HepG2 (cell line): ENCODE results near the gene GSTP1. TPM values are rescaled to one million over a fixed set of nuclear protein-coding genes. Genes with fewer than 3 reads are reported as not detected.

Experiments used
- ATAC-seq: fragments of 200-7000 bp; cut with Tn5 transposase; 3 replicates; pipeline ENCODE4 v1.9.1; 2020; ENCODE audit warnings: mild to moderate bottlenecking, moderate library complexity
- BruUV-seq: library from RNA; stranded (reverse); fragments of 400-500 nt; replicated peaks from 2 replicates; lab custom pipeline; 2021; lab: Mats Ljungman, UMichigan
- CTCF ChIA-PET: fragments of 300-600 bp; formaldehyde crosslinking; extraction: SDS; loops from one replicate; lab custom pipeline; 2021; ENCODE audit warnings: low total read pairs, inconsistent platforms, low intra/inter-chr PET ratio; lab: Yijun Ruan, JAX
- POLR2A ChIA-PET: fragments of 350-600 bp; sonication (Branson Sonifier 250); formaldehyde crosslinking; loops from one replicate; lab custom pipeline; 2020; ENCODE audit warnings: antibody characterized with exemption, inconsistent platforms; lab: Yijun Ruan, JAX
- DNase-seq: peaks from one replicate; pipeline ENCODE4 v3.0.0-alpha.2; 2015; ENCODE audit warnings: low spot score
- FAIRE-seq: peaks from 3 replicates; lab custom pipeline; 2011; peaks lifted over from hg19 to GRCh38; lab: Jason Lieb, UNC
- H2AFZ ChIP-seq: one replicate; pipeline ENCODE4 v1.6.1; 2011; ENCODE audit warnings: low read length, inconsistent platforms
- H3K27ac ChIP-seq: fragments of 300-600 bp; 3 replicates; pipeline ENCODE4 v1.8.0; 2011; ENCODE audit warnings: mixed run types, mild to moderate bottlenecking, mixed read lengths, low read length, inconsistent platforms; ENCODE audit not compliant: insufficient read depth; ENCODE audit errors: extremely low read length
- H3K27me3 ChIP-seq, 2 experiments: fragments of 200-600 bp in 1 of 2; 2 replicates in 1 of 2; 3 replicates in 1 of 2; pipeline versions ENCODE4 v1.6.0 to v1.8.0; 2011; ENCODE audit warnings: low read length in 2 of 2, mild to moderate bottlenecking in 2 of 2, moderate library complexity in 2 of 2, inconsistent platforms in 1 of 2; ENCODE audit not compliant: insufficient read depth in 2 of 2, control insufficient read depth in 1 of 2
- H3K36me3 ChIP-seq, 2 experiments: fragments of 200-600 bp in 1 of 2; replicated peaks in 1 of 2; 2 replicates in 1 of 2; 3 replicates in 1 of 2; pipeline versions ENCODE4 v1.5.1 to v1.8.0; 2011; ENCODE audit warnings: low read length in 2 of 2, inconsistent platforms in 1 of 2; ENCODE audit not compliant: insufficient read depth in 2 of 2, control insufficient read depth in 1 of 2
- H3K4me1 ChIP-seq: 2 replicates; pipeline ENCODE4 v1.5.1; 2012; ENCODE audit warnings: low read length, inconsistent platforms; ENCODE audit not compliant: insufficient read depth
- H3K4me2 ChIP-seq: 2 replicates; pipeline ENCODE4 v1.6.0; 2011; ENCODE audit warnings: low read depth, low read length, inconsistent platforms
- H3K4me3 ChIP-seq, 3 experiments: fragments of 200-600 bp in 1 of 3; sonication (generic), shearing (Covaris generic) in 1 of 3; replicated peaks in 1 of 3; 2 replicates each; pipeline ENCODE4 v1.5.1; 2011 to 2016; ENCODE audit warnings: low read length in 3 of 3, inconsistent platforms in 2 of 3, low read depth in 2 of 3, mild to moderate bottlenecking in 2 of 3, control low read depth in 1 of 3, mixed read lengths in 1 of 3; ENCODE audit not compliant: insufficient read depth in 1 of 3
- H3K79me2 ChIP-seq: one replicate; pipeline ENCODE4 v1.6.1; 2011; ENCODE audit warnings: low read length, inconsistent platforms; ENCODE audit not compliant: insufficient read depth
- H3K9ac ChIP-seq: 2 replicates; pipeline ENCODE4 v1.6.0; 2011; ENCODE audit warnings: mild to moderate bottlenecking, low read depth, low read length, inconsistent platforms; ENCODE audit not compliant: insufficient read depth
- H3K9me3 ChIP-seq: 2 replicates; pipeline ENCODE4 v1.5.1; 2012; ENCODE audit warnings: mild to moderate bottlenecking, low read length
- H4K20me1 ChIP-seq: 2 replicates; pipeline ENCODE4 v1.6.0; 2011; ENCODE audit warnings: inconsistent platforms, mild to moderate bottlenecking, low read length, moderate library complexity; ENCODE audit not compliant: insufficient read depth
- HMG20B ChIP-seq: conservative IDR thresholded peaks from 2 replicates; pipeline ENCODE4 v1.6.1; 2016; ENCODE audit warnings: missing genetic modification reagents, missing compliant biosample characterization
- MED8 ChIP-seq: sonication (generic); formaldehyde crosslinking; IDR thresholded peaks from 2 replicates; pipeline ENCODE4 v1.8.1; 2023; ENCODE audit warnings: mild to moderate bottlenecking, missing genetic modification reagents; ENCODE audit not compliant: insufficient replicate concordance
- SMARCE1 ChIP-seq: fragments of 450-650 bp; IDR thresholded peaks from 2 replicates; pipeline ENCODE4 v1.6.1; 2017; ENCODE audit warnings: borderline replicate concordance
- ZNF513 ChIP-seq: sonication (generic); formaldehyde crosslinking; conservative IDR thresholded peaks from 2 replicates; pipeline ENCODE4 v1.5.0; 2020; ENCODE audit warnings: missing genetic modification reagents
- ZNF761 ChIP-seq: sonication (generic); formaldehyde crosslinking; conservative IDR thresholded peaks from 2 replicates; pipeline ENCODE4 v1.4.0; 2020; ENCODE audit warnings: mild to moderate bottlenecking, missing genetic modification reagents
- whole genome bisulfite sequencing: methylation state at CpG from one replicate; pipeline ENCODE4 v1.1.6; 2017; ENCODE audit warnings: low lambda C conversion rate; 5-methylcytosine and 5-hydroxymethylcytosine counted together
- in situ Hi-C: cut with HindIII; loops from 2 replicates; pipeline ENCODE4 v1.10.0; 2017; ENCODE audit warnings: low pct_unique_long_range_greater_than_20kb; ENCODE audit not compliant: extremely low pct_ligation_motif_present
- intact Hi-C: fragments of 100-400 bp; cut with micrococcal nuclease; formaldehyde crosslinking; loops from one replicate; pipeline ENCODE4 v1.10.0; 2022; ENCODE audit not compliant: unreplicated experiment
- polyA plus RNA-seq, 8 experiments: library from polyadenylated mRNA; depleted of rRNA in 3 of 8; stranded (reverse) in 7 of 8; unstranded in 1 of 8; fragments of >200 nt; fragmentation: Illumina TruSeq in 4 of 8; extraction: Trizol in 4 of 8; gene quantifications; 2 replicates each; pipeline versions ENCODE4 v1.2.1 to v1.2.3, GENCODE V29; 2011 to 2016; ENCODE audit warnings: low read depth in 4 of 8, missing spikeins in 1 of 8, mixed read lengths in 1 of 8; ENCODE audit not compliant: insufficient read depth in 1 of 8
- total RNA-seq, 5 experiments: library from RNA; depleted of rRNA; stranded (reverse); fragments of >200 nt; fragmentation: Illumina TruSeq; extraction: Trizol; gene quantifications; 2 replicates each; pipeline ENCODE4 v1.2.3, GENCODE V29; 2016; ENCODE audit warnings: low read depth in 1 of 5
- TF ChIP-seq, protein P1 (sequence below): sonication (generic); formaldehyde crosslinking; IDR thresholded peaks from 2 replicates; pipeline ENCODE4 v1.9.0; 2022; ENCODE audit warnings: missing genetic modification reagents, mild to moderate bottlenecking, borderline replicate concordance
- TF ChIP-seq, protein P2 (sequence below): sonication (generic); formaldehyde crosslinking; IDR thresholded peaks from 2 replicates; pipeline ENCODE4 v1.4.0; 2020; ENCODE audit warnings: mild to moderate bottlenecking, missing genetic modification reagents
- TF ChIP-seq, protein P3 (sequence below), 2 experiments: fragments of 450-650 bp in 1 of 2; sonication (generic) in 1 of 2; formaldehyde crosslinking in 1 of 2; IDR thresholded peaks; 2 replicates each; pipeline versions ENCODE4 v1.6.1 to v1.8.0; 2016 to 2022; ENCODE audit warnings: antibody characterized with exemption in 1 of 2, mild to moderate bottlenecking in 1 of 2, missing genetic modification reagents in 1 of 2

GSTP1 gene
- total and polyA plus RNA-seq, 2 of the 13 experiments (the other 11 are each of a cell fraction or from before 2014, with no cell fraction given): not detected

GRCh38 chr11:67634366-67635230, 51.0 kb downstream of the GSTP1 start:
- WGBS: 29% methylated on average over 3 of the region's 20 CpGs
- H3K9me3 ChIP-seq: no peaks in the 10 kb centered on the region
- H3K79me2 ChIP-seq: no peaks in the 10 kb centered on the region
- intact Hi-C loops: no loop called here
- no peak overlapping the region for H2AFZ ChIP-seq
- in situ Hi-C loops: no loop called here
- H4K20me1 ChIP-seq: no peaks in the 10 kb centered on the region
- BruUV-seq: no TSS peak
- peaks cover 0 to 8% of the 10 kb centered on the region in 2 experiments; a peak in 4 of 5 replicates for H3K27me3 ChIP-seq
- no peak for ATAC-seq
- H3K36me3 ChIP-seq: no peaks in the 10 kb centered on the region
- CTCF ChIA-PET: interaction anchor here (1.5 kb wide), 1 partner anchor 25 kb away, joined by 4 read pairs; no protein-coding TSS in a partner anchor
- no peak overlapping the region for H3K27ac ChIP-seq
- no peak for FAIRE-seq
- H3K4me2 ChIP-seq: peak overlapping the region; percentile 36
- no peak overlapping the region for H3K9ac ChIP-seq
- no peak overlapping the region for H3K4me3 ChIP-seq
- POLR2A ChIA-PET: no interaction called here
- H3K4me1 ChIP-seq: peaks cover 49% of the 10 kb centered on the region
- DNase-seq: no peak
- TF ChIP-seq HMG20B (CRISPR knock-in tag): no peak
- TF ChIP-seq SMARCE1: no peak
- TF ChIP-seq MED8: peak; percentile 37
- TF ChIP-seq ZNF513 (CRISPR knock-in tag): no peak
- TF ChIP-seq, protein P1, sequence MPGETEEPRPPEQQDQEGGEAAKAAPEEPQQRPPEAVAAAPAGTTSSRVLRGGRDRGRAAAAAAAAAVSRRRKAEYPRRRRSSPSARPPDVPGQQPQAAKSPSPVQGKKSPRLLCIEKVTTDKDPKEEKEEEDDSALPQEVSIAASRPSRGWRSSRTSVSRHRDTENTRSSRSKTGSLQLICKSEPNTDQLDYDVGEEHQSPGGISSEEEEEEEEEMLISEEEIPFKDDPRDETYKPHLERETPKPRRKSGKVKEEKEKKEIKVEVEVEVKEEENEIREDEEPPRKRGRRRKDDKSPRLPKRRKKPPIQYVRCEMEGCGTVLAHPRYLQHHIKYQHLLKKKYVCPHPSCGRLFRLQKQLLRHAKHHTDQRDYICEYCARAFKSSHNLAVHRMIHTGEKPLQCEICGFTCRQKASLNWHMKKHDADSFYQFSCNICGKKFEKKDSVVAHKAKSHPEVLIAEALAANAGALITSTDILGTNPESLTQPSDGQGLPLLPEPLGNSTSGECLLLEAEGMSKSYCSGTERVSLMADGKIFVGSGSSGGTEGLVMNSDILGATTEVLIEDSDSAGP (CRISPR knock-in tag): 0 out of 2 replicates have a peak, but pooled peaks have one; percentile 5
- TF ChIP-seq, protein P2, sequence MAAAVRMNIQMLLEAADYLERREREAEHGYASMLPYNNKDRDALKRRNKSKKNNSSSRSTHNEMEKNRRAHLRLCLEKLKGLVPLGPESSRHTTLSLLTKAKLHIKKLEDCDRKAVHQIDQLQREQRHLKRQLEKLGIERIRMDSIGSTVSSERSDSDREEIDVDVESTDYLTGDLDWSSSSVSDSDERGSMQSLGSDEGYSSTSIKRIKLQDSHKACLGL (CRISPR knock-in tag): 0 out of 2 replicates have a peak, but pooled peaks have one; percentile 32
- TF ChIP-seq ZNF761 (CRISPR knock-in tag): no peak
- TF ChIP-seq, protein P3, sequence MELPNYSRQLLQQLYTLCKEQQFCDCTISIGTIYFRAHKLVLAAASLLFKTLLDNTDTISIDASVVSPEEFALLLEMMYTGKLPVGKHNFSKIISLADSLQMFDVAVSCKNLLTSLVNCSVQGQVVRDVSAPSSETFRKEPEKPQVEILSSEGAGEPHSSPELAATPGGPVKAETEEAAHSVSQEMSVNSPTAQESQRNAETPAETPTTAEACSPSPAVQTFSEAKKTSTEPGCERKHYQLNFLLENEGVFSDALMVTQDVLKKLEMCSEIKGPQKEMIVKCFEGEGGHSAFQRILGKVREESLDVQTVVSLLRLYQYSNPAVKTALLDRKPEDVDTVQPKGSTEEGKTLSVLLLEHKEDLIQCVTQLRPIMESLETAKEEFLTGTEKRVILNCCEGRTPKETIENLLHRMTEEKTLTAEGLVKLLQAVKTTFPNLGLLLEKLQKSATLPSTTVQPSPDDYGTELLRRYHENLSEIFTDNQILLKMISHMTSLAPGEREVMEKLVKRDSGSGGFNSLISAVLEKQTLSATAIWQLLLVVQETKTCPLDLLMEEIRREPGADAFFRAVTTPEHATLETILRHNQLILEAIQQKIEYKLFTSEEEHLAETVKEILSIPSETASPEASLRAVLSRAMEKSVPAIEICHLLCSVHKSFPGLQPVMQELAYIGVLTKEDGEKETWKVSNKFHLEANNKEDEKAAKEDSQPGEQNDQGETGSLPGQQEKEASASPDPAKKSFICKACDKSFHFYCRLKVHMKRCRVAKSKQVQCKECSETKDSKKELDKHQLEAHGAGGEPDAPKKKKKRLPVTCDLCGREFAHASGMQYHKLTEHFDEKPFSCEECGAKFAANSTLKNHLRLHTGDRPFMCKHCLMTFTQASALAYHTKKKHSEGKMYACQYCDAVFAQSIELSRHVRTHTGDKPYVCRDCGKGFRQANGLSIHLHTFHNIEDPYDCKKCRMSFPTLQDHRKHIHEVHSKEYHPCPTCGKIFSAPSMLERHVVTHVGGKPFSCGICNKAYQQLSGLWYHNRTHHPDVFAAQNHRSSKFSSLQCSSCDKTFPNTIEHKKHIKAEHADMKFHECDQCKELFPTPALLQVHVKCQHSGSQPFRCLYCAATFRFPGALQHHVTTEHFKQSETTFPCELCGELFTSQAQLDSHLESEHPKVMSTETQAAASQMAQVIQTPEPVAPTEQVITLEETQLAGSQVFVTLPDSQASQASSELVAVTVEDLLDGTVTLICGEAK (IDR thresholded peaks at IDR 0.05): no peak
- TF ChIP-seq, protein P3 (CRISPR knock-in tag; IDR thresholded peaks at IDR 0.05): no peak
